HEK293T (cell line): ENCODE measurements around the gene HK2.

ENCODE experiments used
- BHLHE40 ChIP-seq: fragments of 450-650 bp; IDR thresholded peaks from 2 replicates; pipeline ENCODE4 v1.6.1; 2016; ENCODE audit warnings: mild to moderate bottlenecking, moderate library complexity, borderline replicate concordance
- FOXA1 ChIP-seq: fragments of 450-650 bp; IDR thresholded peaks from 2 replicates; pipeline ENCODE4 v1.6.1; 2016; ENCODE audit warnings: mild to moderate bottlenecking
- FOXK2 ChIP-seq: fragments of 450-650 bp; IDR thresholded peaks from 2 replicates; pipeline ENCODE4 v1.6.1; 2016; ENCODE audit warnings: mild to moderate bottlenecking
- FOXM1 ChIP-seq: fragments of 450-650 bp; IDR thresholded peaks from 2 replicates; pipeline ENCODE4 v1.6.1; 2017; ENCODE audit warnings: mild to moderate bottlenecking, borderline replicate concordance
- L3MBTL2 ChIP-seq: fragments of 450-650 bp; conservative IDR thresholded peaks from 2 replicates; pipeline ENCODE4 v1.6.1; 2016; ENCODE audit warnings: mild to moderate bottlenecking
- LEF1 ChIP-seq: fragments of 450-650 bp; IDR thresholded peaks from 2 replicates; pipeline ENCODE4 v1.6.1; 2017; ENCODE audit warnings: mild to moderate bottlenecking, borderline replicate concordance
- SP1 ChIP-seq: fragments of 450-650 bp; IDR thresholded peaks from 2 replicates; pipeline ENCODE4 v1.6.1; 2017
- ZNF384 ChIP-seq: fragments of 450-650 bp; IDR thresholded peaks from 2 replicates; pipeline ENCODE4 v1.6.1; 2016

- TF ChIP-seq BHLHE40 (no peak), FOXK2 (no peak), LEF1 (no peak), ZNF384 (no peak), FOXM1 (no peak), SP1 (no peak), L3MBTL2 (no peak), FOXA1 (no peak)
These were observed 82.5 kb downstream of the HK2 start for GRCh38 chr2:74916394-74916793.
